Stimulated activated CD8-positive, alpha-beta memory T cell treated with anti-CD3 and anti-CD28 coated beads, Interleukin-7, amount 100 ng/mL, for 4 hours (primary cell): ENCODE results near the gene CARS1.
A peak's percentile ranks its signal among the peaks of the same experiment; 100 is the strongest.

ENCODE experiments used
- DNase-seq, 2 donors: peaks; one replicate each; pipeline ENCODE4 v3.0.0-alpha.2; 2020; ENCODE audit warnings: low read depth in 2 of 2

The CARS1 gene

GRCh38 chr11:3060436-3061025, 3.3 kb upstream of the CARS1 start:
- no peak for DNase-seq

GRCh38 chr11:3058753-3059664, 1.8 kb upstream of the CARS1 start:
- no peak for DNase-seq

GRCh38 chr11:3056296-3057068, 741 bp downstream of the CARS1 start:
- DNase-seq = no peak

GRCh38 chr11:3055891-3056290, 1.3 kb downstream of the CARS1 start:
- DNase-seq = no peak

GRCh38 chr11:3052567-3052966, 4.7 kb downstream of the CARS1 start:
- no peak for DNase-seq

GRCh38 chr11:3052109-3052479, 5.1 kb downstream of the CARS1 start:
- DNase-seq = no peak

- no peak for DNase-seq
Measured at GRCh38 chr11:3051196-3052108, 5.8 kb downstream of the CARS1 start.

- DNase-seq = no peak
Measured at GRCh38 chr11:3050386-3051195, 6.6 kb downstream of the CARS1 start.

- peak; percentile 38 to 68 for DNase-seq
Measured at GRCh38 chr11:3049430-3050243, 7.6 kb downstream of the CARS1 start.

- no peak for DNase-seq
Measured at GRCh38 chr11:3047637-3048036, 9.6 kb downstream of the CARS1 start.

- DNase-seq = no peak
Measured at GRCh38 chr11:3046641-3047040, 10.6 kb downstream of the CARS1 start.

GRCh38 chr11:3046190-3046589, 11.0 kb downstream of the CARS1 start:
- DNase-seq = no peak

- DNase-seq = no peak
Measured at GRCh38 chr11:3044915-3045314, 12.3 kb downstream of the CARS1 start.

- no peak for DNase-seq
Measured at GRCh38 chr11:3044004-3044403, 13.2 kb downstream of the CARS1 start.

GRCh38 chr11:3043315-3043871, 13.8 kb downstream of the CARS1 start:
- DNase-seq = no peak

- DNase-seq = no peak
Measured at GRCh38 chr11:3042496-3043314, 14.5 kb downstream of the CARS1 start.

GRCh38 chr11:3041699-3042441, 15.4 kb downstream of the CARS1 start:
- no peak for DNase-seq

GRCh38 chr11:3040881-3041280, 16.3 kb downstream of the CARS1 start:
- DNase-seq = no peak
